NCI-H526 (cell line): ENCODE measurements around the gene WFIKKN2.
"Not testable (repeated sequence)": the region's sequence is repeated elsewhere in the genome, so short reads cannot be mapped to it uniquely, and the experiment has no call there.

Experiments used
- DNase-seq, 2 experiments: peaks; one replicate each; lab custom pipeline; 2025; lab: John Stamatoyannopoulos, UW

Gene WFIKKN2, protein sequence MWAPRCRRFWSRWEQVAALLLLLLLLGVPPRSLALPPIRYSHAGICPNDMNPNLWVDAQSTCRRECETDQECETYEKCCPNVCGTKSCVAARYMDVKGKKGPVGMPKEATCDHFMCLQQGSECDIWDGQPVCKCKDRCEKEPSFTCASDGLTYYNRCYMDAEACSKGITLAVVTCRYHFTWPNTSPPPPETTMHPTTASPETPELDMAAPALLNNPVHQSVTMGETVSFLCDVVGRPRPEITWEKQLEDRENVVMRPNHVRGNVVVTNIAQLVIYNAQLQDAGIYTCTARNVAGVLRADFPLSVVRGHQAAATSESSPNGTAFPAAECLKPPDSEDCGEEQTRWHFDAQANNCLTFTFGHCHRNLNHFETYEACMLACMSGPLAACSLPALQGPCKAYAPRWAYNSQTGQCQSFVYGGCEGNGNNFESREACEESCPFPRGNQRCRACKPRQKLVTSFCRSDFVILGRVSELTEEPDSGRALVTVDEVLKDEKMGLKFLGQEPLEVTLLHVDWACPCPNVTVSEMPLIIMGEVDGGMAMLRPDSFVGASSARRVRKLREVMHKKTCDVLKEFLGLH

GRCh38 chr17:50835301-50836234 lies at the start of gene WFIKKN2:
WFIKKN2 (plus strand) TSS chr17:50835586; CDS start chr17:50835938, 352 bp downstream.
- peak in 1 of 2 experiments; percentile 18 for DNase-seq

DNA sequence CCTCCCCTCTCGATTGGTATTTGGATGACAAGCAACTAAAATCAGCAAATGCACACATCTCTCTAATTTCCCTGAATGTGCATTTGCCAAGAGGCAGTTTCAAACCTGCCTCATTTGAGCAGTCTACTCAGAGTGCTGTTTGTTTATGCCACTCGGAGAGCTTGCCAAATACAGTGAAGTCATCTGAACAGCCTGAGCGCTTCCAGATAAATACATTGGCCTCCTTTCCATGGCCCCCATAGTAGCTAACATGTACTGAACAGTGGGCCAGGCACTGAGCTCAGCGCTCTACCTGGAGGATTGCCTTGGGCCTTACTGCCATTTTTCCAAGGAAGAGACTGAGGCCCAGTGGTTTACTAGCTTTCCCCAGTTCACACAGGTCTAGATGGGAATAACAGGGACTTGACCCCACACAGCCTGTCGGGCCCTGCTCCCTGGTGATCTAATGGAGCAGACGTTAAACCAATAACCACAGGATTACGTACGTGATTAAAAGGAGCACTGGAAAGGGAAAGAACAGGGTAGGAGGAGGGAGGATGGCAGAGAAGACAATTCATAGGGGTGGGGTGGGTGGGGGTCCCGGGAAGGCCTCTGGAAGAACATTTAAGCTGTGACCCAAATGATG lies 49.3 kb upstream of the WFIKKN2 start:
- DNase-seq, result no peak

- peak in 1 of 2 experiments; percentile 29 for DNase-seq
Measured at GRCh38 chr17:50787106-50787505, 48.3 kb upstream of the WFIKKN2 start.

DNA sequence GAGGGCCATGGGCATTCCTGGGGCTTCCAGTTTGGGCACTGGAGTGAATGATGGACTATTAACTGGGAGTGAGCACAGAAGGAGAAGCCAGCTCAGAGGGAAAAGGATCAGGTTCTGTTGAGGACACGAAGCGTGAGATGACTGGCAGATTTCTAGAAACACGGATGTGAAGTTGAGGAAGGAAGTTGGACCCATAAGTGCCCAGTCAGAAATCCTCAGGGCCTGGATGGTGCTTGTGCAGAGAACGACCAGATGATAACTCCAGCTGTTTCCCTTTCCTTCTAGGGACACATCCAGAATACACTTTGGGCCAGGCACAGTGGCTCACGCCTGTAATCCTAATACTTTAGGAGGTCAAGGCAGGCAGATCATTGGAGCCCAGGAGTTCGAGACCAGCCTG lies 44.8 kb upstream of the WFIKKN2 start:
- no peak for DNase-seq

DNA sequence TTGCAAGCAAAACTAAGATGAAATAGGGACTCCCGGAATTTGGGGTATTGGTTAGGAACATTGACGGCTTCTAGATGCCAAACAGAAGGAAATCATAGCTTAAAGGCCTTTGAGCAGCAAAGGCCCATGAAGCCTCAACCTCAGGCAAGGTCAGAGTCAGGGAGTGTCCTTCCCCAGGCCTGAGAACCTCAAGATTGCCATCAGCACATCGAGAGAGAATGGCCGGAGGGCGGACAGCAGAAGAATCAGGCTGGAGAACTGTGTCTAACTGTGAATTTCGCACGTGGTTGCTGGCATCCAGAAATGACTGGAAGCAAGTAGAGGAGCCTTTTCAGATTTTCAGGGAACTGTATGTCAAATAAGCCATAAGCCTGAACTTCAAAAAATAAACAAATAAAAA lies 43.3 kb upstream of the WFIKKN2 start:
- no peak for DNase-seq

GRCh38 chr17:50793007-50793406 lies 42.4 kb upstream of the WFIKKN2 start:
- DNase-seq, result no peak

GRCh38 chr17:50794361-50794760 lies 41.0 kb upstream of the WFIKKN2 start:
- DNase-seq, result no peak

DNA sequence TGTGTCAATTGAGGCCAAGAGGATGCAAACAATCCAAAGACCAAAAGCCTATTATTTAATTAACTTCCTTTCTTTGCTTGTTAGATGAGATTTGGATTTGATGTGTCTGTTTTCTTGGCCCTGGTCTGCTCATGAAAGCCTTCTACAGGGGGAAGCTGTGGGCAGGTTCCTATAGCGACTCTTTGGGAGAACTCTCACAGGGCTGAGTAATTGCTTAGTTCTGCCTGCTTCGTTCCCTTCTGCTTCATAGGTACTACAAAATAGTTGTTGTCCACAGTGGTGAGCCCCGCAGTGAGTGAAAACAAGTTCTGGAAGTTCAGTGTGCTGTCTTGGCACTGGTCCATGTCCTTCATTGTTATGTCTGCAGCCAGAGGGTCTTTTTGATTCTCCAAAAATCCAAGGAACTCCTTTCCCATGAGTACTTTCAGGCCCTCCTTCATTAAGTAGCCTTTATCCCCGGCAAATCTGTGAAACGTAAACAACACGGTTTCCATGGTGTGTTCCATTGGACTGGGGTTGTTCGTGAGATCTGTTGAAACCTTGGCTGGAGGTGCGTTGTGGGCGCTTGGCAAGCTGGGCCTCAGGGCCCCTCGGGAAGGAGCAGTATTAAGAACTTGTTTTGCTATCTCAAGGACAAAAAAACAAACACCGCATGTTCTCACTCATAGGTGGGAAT lies 38.1 kb upstream of the WFIKKN2 start:
- no peak for DNase-seq

DNA sequence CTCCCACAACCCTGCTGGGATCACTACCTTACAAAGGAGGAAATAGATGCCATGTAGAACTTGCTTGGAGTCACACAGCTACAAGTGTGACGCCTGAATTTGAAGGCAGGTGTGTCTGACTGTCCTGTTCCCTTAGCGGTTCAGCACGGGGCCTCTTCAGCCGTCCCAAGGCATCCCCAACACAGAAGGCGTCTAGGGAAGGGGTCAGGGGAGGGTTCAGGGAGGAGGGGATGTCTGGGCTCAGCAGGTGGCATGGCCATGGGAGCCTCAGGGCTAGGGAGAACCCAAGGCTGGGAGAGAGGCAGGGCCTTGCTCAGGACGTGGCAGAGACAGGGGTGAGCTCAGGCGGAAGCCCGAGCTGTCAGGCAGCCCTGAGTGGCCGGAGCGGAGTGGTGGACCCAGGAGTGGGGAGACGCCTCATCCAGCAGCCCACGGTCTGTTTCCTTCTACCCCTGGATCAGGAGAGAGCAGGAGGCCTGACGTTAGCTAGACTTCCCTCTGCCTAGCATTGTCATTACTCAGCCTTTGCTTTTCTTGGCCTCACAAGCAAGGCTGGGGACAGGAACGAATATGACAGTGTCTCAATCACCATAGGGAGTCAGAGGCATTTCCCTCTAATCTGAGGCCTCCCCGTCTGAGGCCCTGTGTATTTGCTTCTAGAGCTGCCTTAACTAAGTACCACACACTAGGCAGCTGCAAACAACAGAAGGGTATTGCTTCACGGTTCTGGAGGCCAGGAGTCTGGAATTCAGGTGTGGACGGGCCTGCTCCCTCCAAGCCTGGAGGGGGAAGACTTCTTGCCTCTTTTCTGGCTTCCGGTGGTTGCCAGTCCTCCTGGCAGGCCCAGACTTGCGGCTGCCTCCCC lies 36.7 kb upstream of the WFIKKN2 start:
- DNase-seq, result peak in 1 of 2 experiments; percentile 53

DNA sequence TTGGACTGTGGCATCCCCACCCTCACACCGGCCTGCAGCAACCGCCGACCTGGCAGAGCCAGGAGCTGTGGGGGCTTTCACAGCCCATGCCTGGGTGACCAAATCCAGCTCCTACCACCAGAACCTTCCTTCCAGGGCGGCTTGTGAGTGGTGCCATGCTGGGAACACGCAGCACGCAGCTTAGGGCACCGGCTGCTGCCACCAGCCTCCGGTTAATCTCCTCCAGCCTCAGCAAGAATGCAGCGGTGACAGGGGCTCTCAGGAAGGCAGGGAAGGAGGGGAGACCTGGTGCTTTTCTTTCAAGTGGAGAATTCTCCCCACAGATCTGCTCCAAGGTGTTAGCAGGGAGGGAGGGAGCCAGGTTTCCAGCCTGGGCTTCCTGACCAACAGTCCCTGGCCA lies 35.8 kb upstream of the WFIKKN2 start:
- no peak for DNase-seq

GRCh38 chr17:50800196-50800700 lies 35.1 kb upstream of the WFIKKN2 start:
- DNase-seq, result no peak

DNA sequence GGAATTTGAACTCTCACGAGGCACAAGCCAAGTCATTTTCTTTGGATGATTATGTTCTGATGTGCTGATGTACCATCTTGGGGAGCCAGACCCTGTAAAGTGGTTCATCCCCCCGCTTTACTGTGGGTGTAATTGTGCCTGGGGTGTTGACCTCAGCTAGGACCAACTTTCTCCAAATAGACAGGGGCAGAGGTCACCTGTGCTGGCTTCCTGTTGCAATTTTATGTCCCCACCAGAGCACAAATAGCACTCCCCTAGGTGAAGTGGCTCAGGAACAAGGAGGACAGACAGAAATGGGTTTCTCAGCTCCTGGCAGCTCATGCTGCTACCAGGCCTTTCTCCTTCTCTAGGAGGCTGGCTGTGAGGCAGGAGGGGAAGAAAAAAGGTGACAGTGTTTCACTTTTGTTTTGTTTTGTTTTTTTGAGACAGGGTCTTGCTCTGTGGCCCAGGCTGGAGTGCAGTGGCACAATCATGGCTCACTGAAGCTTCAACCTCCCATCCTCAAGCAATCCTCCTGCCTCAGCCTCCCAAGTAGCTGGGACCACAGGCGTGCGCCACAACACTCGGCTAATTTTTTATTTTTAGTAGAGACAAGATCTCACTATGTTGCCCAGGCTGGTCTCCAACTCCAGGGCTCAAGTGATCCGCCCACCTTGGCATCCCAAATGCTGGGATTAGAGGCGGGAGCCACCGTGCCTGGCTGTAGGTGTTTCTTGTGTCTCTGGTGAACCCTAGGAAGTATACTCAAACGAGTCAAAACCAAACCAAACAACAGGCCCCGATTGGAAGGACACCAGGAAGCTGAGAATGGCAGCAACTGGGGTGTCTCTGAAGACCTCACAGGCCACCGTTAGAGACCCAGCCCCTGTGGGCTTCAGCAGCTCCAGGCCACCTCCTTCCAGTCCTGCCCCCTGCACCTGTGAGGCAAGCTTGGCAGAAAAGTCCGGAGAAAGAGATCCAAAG lies 32.5 kb upstream of the WFIKKN2 start:
- DNase-seq, result no peak

DNA sequence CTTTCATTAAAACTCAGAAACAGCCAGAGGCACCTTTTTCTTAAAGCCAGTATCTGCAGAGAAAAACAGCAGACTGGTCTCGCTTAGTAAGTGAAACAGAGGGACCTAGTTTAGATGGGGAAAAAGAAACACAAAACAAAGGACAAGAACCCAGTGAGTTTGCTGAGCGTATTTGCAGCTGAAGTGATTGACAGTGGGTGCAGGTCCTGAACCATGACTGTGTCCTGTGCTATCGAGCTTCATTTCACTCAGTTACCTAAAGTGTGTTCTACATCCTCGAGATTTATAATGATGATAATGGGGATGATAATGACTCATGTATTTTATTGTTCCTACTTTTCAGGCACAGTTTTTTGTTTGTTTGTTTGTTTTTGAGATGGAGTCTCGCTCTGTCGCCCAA lies 31.7 kb upstream of the WFIKKN2 start:
- DNase-seq, result no peak

GRCh38 chr17:50804749-50805475 lies 30.5 kb upstream of the WFIKKN2 start:
- DNase-seq, result not testable (repeated sequence)

GRCh38 chr17:50805486-50805885 lies 29.9 kb upstream of the WFIKKN2 start:
- no peak for DNase-seq

DNA sequence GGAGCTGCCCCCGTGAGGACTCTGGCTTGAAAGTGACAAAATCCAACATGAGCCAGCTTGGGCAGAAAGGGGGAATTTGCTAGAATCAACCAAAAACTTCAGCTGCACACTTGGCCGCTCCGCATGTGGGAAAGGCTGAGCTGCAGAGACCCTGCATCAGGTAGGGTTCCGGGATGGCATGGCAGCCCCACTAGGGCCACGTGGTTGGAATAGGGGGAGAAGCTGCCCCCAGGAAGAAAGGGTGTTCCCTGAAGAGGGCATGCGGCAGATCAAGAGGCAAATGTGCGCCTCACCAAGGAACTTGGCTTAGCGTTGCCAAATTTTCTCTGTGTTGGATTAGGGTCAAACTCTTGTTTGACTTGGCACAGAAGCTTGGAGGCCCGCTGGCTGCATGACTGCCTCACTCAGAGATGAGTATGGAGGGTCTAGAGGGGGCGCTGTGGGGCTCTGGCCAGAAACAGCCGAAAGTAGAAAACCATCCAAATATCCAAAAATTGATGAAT lies 29.2 kb upstream of the WFIKKN2 start:
- DNase-seq, result no peak

GRCh38 chr17:50807009-50807408 lies 28.4 kb upstream of the WFIKKN2 start:
- peak; percentile 66 to 73 for DNase-seq

- no peak for DNase-seq
Measured at GRCh38 chr17:50807675-50808074, 27.7 kb upstream of the WFIKKN2 start.
